OCI-LY3 (cell line): ENCODE results near the gene BMPER.

ENCODE experiments used
- H2AFZ ChIP-seq: fragments of 200-600, 300-600 bp; shearing (Covaris generic); 2 replicates; pipeline ENCODE4 v1.6.0; 2014; ENCODE audit warnings: antibody characterized with exemption, low read depth, low read length
- H3K27ac ChIP-seq: fragments of 200-600, 300-600 bp; sonication (generic); 2 replicates; pipeline ENCODE4 v1.5.1; 2014; ENCODE audit warnings: mild to moderate bottlenecking, low read length, moderate library complexity, mixed read lengths
- H3K27me3 ChIP-seq: fragments of 200-600, 300-600 bp; sonication (generic); 2 replicates; pipeline ENCODE4 v1.6.1; 2014; ENCODE audit warnings: low read depth, low read length, mixed read lengths
- H3K36me3 ChIP-seq: fragments of 200-600, 300-600 bp; sonication (generic); replicated peaks from 2 replicates; pipeline ENCODE3; 2014; ENCODE audit warnings: low read depth, low read length, mixed read lengths
- H3K4me1 ChIP-seq: fragments of 300-600, 200-600 bp; sonication (generic); 2 replicates; pipeline ENCODE4 v1.6.1; 2014; ENCODE audit warnings: low read length, mixed read lengths
- H3K4me2 ChIP-seq: fragments of 200-600, 300-600 bp; sonication (generic); 2 replicates; pipeline ENCODE4 v1.6.1; 2014; ENCODE audit warnings: low read length, mixed read lengths
- H3K4me3 ChIP-seq: fragments of 300-600, 200-600 bp; sonication (generic); 2 replicates; pipeline ENCODE4 v1.5.1; 2014; ENCODE audit warnings: antibody characterized with exemption, mild to moderate bottlenecking, low read length, moderate library complexity
- H3K79me2 ChIP-seq: fragments of 300-600, 200-600 bp; shearing (Covaris generic); 2 replicates; pipeline ENCODE4 v1.6.1; 2014; ENCODE audit warnings: mild to moderate bottlenecking, low read length, mixed read lengths
- H3K9ac ChIP-seq: fragments of 300-600, 200-600 bp; shearing (Covaris generic); 2 replicates; pipeline ENCODE4 v1.6.0; 2014; ENCODE audit warnings: mild to moderate bottlenecking, low read length, moderate library complexity
- H3K9me3 ChIP-seq: fragments of 200-600, 300-600 bp; shearing (Covaris generic); 2 replicates; pipeline ENCODE4 v1.6.1; 2014; ENCODE audit warnings: low read length, mixed read lengths; ENCODE audit not compliant: insufficient read depth
- H4K20me1 ChIP-seq: fragments of 200-600, 300-600 bp; sonication (generic); 2 replicates; pipeline ENCODE4 v1.6.1; 2016; ENCODE audit warnings: low read length, mixed read lengths; ENCODE audit not compliant: insufficient read depth
- EZH2phosphoT487 ChIP-seq: fragments of 200-600 bp; shearing (Covaris generic); IDR thresholded peaks from 2 replicates; pipeline ENCODE4 v1.6.1; 2018; ENCODE audit warnings: antibody characterized with exemption, mixed run types, low read depth
- TF ChIP-seq, protein P1 (sequence below): fragments of 200-600, 300-600 bp; sonication (generic); IDR thresholded peaks from 2 replicates; pipeline ENCODE4 v1.5.1; 2014; ENCODE audit warnings: antibody characterized with exemption, low read length, low read depth

Gene BMPER

DNA sequence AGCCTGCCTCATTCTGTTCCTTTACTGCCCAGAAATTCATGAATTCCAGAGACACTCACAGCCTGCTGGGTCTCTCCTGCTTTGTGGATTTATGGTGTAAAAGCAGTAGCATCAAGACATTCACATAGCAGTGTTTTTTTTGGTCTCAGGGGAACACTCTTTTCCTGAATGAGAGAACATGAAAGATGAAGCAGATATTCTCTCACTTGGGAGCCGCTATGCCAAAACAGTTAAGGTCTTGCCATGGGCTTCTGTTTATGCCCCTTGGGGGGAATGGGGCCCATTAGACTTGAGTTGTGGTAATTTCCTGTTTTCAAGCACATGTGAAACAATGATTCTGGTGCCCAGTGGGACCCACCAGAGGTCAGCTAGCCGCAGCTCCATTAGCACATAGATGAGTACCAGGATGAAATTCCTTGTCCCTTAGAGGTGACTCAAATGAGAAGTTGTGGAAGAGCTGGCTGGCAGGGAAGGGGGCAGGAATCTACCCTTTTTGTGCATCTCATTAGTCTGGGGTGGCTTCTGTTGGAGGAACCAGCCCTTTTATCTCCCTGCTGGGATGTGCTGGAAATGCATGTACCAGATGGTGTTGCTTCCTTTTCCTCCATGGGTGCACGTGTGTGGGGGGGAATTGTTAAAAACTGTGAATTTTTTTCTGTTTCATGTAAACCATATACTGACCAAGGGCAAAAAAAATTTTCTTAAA lies 13.3 kb downstream of the BMPER start:
- TF ChIP-seq, protein P1, sequence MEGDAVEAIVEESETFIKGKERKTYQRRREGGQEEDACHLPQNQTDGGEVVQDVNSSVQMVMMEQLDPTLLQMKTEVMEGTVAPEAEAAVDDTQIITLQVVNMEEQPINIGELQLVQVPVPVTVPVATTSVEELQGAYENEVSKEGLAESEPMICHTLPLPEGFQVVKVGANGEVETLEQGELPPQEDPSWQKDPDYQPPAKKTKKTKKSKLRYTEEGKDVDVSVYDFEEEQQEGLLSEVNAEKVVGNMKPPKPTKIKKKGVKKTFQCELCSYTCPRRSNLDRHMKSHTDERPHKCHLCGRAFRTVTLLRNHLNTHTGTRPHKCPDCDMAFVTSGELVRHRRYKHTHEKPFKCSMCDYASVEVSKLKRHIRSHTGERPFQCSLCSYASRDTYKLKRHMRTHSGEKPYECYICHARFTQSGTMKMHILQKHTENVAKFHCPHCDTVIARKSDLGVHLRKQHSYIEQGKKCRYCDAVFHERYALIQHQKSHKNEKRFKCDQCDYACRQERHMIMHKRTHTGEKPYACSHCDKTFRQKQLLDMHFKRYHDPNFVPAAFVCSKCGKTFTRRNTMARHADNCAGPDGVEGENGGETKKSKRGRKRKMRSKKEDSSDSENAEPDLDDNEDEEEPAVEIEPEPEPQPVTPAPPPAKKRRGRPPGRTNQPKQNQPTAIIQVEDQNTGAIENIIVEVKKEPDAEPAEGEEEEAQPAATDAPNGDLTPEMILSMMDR, result no peak
- TF ChIP-seq EZH2phosphoT487, result no peak
- Histone ChIP-seq H2AFZ (no peak overlapping the region), H3K79me2 (no peaks in the 10 kb centered on the region), H3K9me3 (no peaks in the 10 kb centered on the region), H3K9ac (no peak overlapping the region), H3K4me3 (no peak overlapping the region), H3K4me1 (no peaks in the 10 kb centered on the region), H3K36me3 (no peaks in the 10 kb centered on the region), H4K20me1 (no peaks in the 10 kb centered on the region), H3K27me3 (no peaks in the 10 kb centered on the region), H3K4me2 (no peak overlapping the region), H3K27ac (no peak overlapping the region)

DNA sequence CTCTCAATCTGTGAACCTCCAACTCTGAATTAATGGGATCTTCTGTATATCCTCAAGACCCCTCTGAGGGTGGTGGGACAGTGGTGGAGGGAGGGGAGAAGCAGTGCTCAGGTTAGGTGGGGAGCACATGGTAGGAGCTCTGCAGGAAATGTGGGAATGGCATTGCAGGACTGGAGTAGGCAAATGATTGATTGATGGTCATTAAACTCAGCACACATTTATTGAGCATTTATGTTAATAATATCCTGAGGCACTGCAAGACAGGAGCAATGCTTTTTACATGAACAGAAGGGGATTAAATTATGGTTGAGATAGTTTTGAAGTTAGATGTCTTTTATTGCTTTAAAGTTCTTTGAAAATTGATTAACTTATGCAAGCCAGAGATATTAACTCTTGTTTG lies 14.1 kb downstream of the BMPER start:
- Histone ChIP-seq H3K36me3 (no peaks in the 10 kb centered on the region), H4K20me1 (no peaks in the 10 kb centered on the region), H3K9ac (no peak overlapping the region), H3K4me1 (no peaks in the 10 kb centered on the region), H3K27me3 (no peaks in the 10 kb centered on the region), H2AFZ (no peak overlapping the region), H3K79me2 (no peaks in the 10 kb centered on the region), H3K4me3 (no peak overlapping the region), H3K9me3 (no peaks in the 10 kb centered on the region), H3K27ac (no peak overlapping the region), H3K4me2 (no peak overlapping the region)
- TF ChIP-seq, protein P1, result no peak
- no peak for TF ChIP-seq EZH2phosphoT487

DNA sequence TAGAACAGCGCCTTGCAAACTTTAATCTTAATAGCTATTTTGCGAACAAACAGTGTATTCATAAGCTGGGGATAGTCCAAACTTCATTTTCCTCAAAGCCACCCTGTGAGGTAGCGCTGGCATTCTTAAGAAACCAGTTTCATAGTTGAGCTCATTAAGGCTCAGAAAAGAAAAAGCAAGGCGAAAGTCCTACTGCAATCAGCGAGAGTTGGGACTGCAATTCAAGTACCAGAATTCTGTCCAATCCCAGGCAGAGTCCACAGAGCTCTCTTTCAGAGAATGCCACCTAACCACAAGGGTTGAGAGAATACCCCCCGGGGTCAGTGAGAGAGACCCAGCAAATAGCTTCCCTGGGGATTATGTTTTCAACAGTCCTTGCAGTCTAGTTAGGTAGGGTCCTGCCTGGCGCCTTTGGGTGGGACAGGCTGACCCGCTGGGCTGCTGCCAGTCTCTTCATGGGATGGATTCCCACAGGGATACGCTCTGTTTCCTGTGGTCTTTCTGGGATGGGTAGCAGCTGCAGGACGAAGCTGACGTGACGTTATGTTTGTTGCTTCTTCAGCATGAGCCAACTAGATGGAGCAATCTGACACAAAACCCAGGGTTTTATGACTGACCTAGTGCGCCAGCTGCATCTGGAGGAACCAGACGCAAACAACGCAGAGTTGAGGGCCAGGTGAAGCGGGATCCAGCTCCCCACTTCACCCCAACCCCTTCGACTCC lies 16.0 kb downstream of the BMPER start:
- H3K9me3 ChIP-seq, result no peaks in the 10 kb centered on the region
- H3K27me3 ChIP-seq, result 0 out of 2 replicates have a peak, but pooled peaks cover 1% of the 10 kb centered on the region
- no peaks in the 10 kb centered on the region for H3K36me3 ChIP-seq
- no peaks in the 10 kb centered on the region for H3K4me1 ChIP-seq
- TF ChIP-seq EZH2phosphoT487, result no peak
- TF ChIP-seq, protein P1, result no peak
- no peak overlapping the region for H3K4me2 ChIP-seq
- H3K79me2 ChIP-seq, result no peaks in the 10 kb centered on the region
- H4K20me1 ChIP-seq, result no peaks in the 10 kb centered on the region
- H2AFZ ChIP-seq, result no peak overlapping the region
- no peak overlapping the region for H3K27ac ChIP-seq
- no peak overlapping the region for H3K4me3 ChIP-seq
- H3K9ac ChIP-seq, result no peak overlapping the region

DNA sequence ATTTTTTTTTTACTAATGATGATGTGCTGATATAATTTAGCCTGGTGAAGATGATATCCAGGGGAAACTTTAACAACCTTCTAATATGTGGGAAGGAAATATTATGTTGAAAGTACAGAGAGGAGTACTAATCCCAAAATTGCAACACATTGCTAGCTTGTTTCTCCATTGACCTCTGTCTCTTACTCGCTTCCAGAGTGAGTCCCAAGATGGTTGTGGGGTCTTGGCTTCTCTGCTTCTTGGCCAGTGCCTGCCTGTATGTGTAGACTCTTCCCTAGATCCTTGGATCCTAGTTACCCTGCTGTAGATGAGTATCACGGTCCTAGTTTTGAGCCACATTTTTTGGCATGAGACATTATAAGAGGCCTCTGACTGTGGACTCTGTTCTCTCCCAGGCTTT lies 17.5 kb downstream of the BMPER start:
- no peaks in the 10 kb centered on the region for H3K79me2 ChIP-seq
- TF ChIP-seq, protein P1, result no peak
- TF ChIP-seq EZH2phosphoT487, result no peak
- 0 out of 2 replicates have a peak, but pooled peaks cover 4% of the 10 kb centered on the region for H3K27me3 ChIP-seq
- H3K9ac ChIP-seq, result no peak overlapping the region
- H3K4me3 ChIP-seq, result no peak overlapping the region
- H4K20me1 ChIP-seq, result no peaks in the 10 kb centered on the region
- no peak overlapping the region for H3K27ac ChIP-seq
- no peaks in the 10 kb centered on the region for H3K4me1 ChIP-seq
- H3K9me3 ChIP-seq, result no peaks in the 10 kb centered on the region
- no peak overlapping the region for H2AFZ ChIP-seq
- H3K4me2 ChIP-seq, result no peak overlapping the region
- no peaks in the 10 kb centered on the region for H3K36me3 ChIP-seq
